Choroid plexus epithelial cell (primary cell): ENCODE results near the gene SAC3D1.

ENCODE experiments used
- DNase-seq: peaks from one replicate; pipeline ENCODE4 v3.0.0-alpha.2; 2010; ENCODE audit warnings: low read depth
- H3K4me3 ChIP-seq: 2 replicates; pipeline ENCODE4 v1.5.1; 2011; ENCODE audit warnings: low read depth, mild to moderate bottlenecking, control low read depth, low read length, moderate library complexity
- CTCF ChIP-seq: conservative IDR thresholded peaks from 2 replicates; pipeline ENCODE4 v1.5.1; 2011; ENCODE audit warnings: low read depth, mild to moderate bottlenecking, control low read depth, inconsistent platforms, low read length, moderate library complexity

SAC3D1 gene

GRCh38 chr11:65042891-65043290 is 1.9 kb downstream of the SAC3D1 start:
- TF ChIP-seq CTCF = no peak
- no peak for DNase-seq
- no peak overlapping the region for H3K4me3 ChIP-seq

- TF ChIP-seq CTCF = no peak
- H3K4me3 ChIP-seq = no peak overlapping the region
- DNase-seq = no peak
These were observed 3.0 kb downstream of the SAC3D1 start for GRCh38 chr11:65043881-65044501.

DNA sequence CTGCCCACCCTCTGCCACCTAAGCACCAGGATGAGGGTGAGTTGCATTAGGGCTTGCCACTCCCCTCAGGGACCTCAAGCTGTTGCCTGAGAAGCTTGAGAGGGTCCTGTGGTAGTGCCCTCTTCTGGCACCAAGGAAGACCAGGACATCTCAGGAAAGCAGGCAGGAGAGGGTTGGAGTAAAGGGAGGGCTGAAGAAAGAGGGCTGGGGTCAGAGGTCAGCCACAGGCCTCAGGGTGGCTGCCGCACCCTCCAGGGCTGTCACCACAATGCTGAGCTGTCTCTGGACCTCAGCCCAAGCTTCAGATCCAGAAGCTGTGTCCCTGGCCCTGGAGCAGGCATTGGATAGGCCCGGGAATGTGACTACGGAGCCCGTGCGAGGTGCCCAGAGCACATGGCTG is 4.1 kb downstream of the SAC3D1 start:
- no peak overlapping the region for H3K4me3 ChIP-seq
- DNase-seq = no peak
- TF ChIP-seq CTCF = no peak

DNA sequence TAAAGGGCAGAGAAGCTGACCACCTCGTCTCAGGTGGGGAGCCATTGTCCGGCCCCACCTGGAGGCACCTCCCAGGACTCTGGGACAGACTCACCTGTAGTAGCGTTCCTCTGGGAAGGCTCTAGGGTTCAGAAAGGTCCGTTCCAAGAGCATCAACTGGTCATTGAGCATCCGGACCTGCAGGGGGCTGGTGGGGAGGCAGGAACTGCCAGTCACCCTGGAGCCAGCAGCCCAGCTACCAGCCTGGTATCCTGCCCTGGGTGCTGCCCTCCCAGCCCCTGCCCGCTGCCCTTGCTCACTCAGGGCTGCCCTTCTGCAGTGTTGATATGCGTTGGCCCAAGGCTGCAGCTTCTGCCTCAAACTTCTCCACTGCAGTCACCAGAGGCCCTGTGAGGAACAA is 4.7 kb downstream of the SAC3D1 start:
- TF ChIP-seq CTCF = no peak
- H3K4me3 ChIP-seq = no peak overlapping the region

DNA sequence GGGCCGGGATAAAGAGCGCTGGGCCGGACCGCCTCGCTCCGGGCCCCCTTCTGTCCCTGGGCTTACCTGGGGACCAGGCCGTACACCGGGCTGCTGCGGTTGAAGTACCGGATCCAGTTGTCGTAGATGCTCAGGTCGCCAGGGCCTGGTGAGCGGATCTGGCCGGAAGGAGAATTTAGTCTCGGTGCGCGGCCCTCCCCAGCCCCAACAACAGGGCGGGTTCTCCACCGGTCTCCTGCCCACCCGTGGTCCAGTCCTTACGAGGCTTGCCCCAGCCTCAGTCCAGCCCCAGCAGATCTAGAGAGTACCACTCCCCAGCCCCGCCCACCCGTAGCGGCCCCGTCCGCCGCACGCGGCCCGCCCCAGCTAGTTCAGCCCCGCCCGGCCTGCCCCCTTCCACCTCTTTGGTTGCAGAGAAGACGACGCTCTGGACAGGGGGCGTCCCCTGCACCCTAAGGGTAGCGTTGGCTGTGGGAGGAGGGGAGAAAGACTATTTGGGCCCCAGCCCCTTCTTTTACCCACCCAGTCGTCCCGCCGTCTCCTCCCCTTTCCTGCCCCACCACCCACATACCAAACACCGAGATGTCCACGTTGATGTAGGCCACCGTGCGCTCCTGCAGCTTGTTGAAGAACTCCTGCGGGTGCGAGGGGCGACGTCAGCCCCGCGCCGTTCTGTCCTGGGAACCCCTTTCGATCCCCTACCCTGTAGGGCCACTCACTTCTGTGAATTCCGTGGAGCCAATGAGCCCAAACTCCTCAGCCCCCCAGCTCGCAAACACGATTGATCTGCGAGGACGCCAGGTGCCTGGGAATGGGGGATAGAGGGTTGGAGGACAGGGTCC is 6.8 kb downstream of the SAC3D1 start:
- TF ChIP-seq CTCF = no peak
- DNase-seq = peak; percentile 19
- H3K4me3 ChIP-seq = peak overlapping the region; percentile 63

More for the DNA sequence above, 4.7 kb downstream of the SAC3D1 start:
- DNase-seq = no peak

DNA sequence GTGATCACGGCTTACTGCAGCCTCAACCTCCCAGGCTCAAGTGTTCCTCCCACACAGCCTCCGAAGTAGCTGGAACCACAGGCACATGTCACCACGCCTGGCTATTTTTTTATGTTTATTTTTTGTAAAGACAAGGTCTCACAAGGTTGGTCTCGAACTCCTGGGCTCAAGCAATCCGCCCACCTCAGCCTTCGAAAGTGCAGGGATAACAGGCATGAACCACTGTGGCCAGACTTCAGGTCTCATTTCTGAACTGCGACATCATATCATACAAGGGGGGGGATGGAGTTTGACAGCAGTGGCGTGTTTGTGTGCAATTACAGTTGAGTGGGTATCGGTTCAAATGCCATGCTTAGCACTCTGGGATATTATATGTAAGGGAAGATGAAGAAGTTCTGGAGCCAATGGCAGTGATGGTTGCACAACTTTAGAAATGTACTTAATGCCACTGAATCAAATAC is 10.4 kb downstream of the SAC3D1 start:
- H3K4me3 ChIP-seq = no peak overlapping the region
- no peak for DNase-seq
- no peak for TF ChIP-seq CTCF
